ENCODE measurements around the gene KHK.

Gene KHK

DNA sequence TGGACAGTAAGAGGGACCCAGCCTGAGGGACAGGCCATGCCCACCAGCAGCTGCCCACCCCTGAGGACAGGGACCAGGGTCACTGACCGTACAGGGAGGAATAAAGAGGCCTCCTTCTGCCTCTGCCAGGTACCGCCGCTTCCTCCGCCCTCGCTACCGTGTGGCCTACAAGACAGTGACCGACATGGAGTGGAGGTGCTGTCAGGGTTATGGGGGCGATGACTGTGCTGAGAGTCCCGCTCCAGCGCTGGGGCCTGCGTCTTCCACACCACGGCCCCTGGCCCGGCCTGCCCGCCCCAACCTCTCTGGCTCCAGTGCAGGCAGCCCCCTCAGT is 6.0 kb upstream of the KHK start:
- FAIRE-seq (no peak), DNase-seq (ENCODE audit: low spot score) (no peak)

DNA sequence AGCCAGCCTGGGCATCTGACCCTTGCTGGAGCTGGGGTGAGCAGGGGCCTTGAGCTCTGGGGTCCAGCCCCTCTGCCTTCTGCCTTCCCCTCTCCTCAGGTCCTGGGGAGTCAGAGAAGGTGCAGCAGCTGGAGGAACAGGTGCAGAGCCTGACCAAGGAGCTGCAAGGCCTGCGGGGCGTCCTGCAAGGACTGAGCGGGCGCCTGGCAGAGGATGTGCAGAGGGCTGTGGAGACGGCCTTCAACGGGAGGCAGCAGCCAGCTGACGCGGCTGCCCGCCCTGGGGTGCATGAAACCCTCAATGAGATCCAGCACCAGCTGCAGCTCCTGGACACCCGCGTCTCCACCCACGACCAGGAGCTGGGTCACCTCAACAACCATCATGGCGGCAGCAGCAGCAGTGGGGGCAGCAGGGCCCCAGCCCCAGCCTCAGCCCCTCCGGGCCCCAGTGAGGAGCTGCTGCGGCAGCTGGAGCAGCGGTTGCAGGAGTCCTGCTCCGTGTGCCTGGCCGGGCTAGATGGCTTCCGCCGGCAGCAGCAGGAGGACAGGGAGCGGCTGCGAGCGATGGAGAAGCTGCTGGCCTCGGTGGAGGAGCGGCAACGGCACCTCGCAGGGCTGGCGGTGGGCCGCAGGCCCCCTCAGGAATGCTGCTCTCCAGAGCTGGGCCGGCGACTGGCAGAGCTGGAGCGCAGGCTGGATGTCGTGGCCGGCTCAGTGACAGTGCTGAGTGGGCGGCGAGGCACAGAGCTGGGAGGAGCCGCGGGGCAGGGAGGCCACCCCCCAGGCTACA is 4.4 kb upstream of the KHK start:
- DNase-seq (ENCODE audit: low spot score) (no peak), FAIRE-seq (no peak)

DNA sequence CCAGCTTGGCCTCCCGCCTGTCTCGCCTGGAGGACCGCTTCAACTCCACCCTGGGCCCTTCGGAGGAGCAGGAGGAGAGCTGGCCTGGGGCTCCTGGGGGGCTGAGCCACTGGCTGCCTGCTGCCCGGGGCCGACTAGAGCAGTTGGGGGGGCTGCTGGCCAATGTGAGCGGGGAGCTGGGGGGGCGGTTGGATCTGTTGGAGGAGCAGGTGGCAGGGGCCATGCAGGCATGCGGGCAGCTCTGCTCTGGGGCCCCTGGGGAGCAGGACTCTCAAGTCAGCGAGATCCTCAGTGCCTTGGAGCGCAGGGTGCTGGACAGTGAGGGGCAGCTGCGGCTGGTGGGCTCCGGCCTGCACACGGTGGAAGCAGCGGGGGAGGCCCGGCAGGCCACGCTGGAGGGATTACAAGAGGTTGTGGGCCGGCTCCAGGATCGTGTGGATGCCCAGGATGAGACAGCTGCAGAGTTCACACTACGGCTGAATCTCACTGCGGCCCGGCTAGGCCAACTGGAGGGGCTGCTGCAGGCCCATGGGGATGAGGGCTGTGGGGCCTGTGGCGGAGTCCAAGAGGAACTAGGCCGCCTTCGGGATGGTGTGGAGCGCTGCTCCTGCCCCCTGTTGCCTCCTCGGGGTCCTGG is 3.7 kb upstream of the KHK start:
- FAIRE-seq (no peak), DNase-seq (ENCODE audit: low spot score) (no peak)

DNA sequence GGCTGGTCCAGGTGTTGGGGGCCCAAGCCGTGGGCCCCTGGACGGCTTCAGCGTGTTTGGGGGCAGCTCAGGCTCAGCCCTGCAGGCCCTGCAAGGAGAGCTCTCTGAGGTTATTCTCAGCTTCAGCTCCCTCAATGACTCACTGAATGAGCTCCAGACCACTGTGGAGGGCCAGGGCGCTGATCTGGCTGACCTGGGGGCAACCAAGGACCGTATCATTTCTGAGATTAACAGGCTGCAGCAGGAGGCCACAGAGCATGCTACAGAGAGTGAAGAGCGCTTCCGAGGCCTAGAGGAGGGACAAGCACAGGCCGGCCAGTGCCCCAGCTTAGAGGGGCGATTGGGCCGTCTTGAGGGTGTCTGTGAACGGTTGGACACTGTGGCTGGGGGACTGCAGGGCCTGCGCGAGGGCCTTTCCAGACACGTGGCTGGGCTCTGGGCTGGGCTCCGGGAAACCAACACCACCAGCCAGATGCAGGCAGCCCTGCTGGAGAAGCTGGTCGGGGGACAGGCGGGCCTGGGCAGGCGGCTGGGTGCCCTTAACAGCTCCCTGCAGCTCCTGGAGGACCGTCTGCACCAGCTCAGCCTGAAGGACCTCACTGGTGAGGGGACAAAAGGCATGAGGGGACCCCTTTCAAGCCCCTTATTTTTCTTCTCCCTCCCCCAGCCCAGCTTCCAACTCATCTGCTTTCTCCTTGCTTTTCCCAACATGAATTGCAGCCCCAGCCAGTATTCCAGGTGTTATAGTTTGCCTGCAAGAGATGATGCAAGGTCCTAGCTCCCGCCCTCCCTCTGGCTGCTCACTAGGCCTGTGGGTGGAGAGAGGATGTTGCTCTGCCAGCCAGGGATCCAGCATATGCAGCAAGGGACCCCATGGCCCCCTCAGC is 2.9 kb upstream of the KHK start:
- DNase-seq (ENCODE audit: low spot score) = no peak
- no peak for FAIRE-seq

DNA sequence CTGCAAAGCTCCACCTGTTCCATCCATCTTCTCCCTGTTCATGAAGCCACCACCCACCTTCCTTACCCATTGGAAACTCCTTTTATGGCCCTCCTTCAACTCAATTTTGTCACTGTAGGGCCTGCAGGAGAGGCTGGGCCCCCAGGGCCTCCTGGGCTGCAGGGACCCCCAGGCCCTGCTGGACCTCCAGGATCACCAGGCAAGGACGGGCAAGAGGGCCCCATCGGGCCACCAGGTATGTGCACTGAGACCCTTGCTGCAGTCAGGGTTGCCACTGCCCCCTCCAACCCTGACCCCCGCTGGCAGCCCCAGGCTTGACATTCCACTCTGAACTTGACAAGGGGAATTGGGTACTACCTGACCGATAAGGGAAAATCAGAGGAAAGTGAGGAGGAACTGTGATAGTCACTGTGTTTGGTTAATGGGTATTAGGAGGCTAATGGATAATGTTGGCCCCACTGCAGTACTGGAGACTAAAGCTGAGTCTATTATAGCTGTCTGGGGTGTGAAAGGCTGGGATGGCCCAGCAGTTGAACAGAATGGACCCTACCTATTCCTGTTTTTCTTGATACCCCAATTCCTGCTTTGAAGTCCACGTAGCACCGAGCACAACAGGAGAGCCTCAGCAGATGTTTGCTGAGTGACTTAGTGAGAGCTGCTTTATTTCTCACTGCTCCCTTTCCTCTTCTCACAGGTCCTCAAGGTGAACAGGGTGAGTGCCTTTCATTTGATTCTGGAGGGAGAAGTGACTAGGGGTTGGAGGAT is 2.1 kb upstream of the KHK start:
- no peak for FAIRE-seq
- no peak for DNase-seq (ENCODE audit: low spot score)

DNA sequence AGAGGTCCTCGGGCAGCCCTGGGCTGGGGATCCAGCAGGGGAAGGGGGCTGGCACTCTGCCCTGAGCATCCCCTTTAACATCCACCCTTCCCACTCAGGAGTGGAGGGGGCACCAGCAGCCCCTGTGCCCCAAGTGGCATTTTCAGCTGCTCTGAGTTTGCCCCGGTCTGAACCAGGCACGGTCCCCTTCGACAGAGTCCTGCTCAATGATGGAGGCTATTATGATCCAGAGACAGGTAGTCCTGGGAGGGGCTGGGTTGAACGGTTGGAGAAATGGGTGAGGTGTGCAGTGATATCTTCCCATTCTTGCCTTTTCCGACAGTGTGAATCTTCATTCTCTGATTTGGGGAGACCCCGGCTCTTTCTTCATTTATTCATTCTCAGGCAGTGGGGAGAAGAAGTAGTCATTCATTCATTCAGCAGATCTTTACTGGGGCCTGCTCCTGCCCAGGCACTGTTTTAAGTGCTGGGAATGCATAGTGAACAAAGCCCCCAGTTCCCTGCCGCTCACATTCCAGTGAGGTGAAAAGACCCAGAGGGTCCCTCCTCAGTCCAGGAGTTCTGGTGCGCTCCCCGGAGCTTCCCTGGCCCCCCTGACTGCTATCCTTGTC is 1.4 kb upstream of the KHK start:
- no peak for DNase-seq (ENCODE audit: low spot score)
- FAIRE-seq = no peak

DNA sequence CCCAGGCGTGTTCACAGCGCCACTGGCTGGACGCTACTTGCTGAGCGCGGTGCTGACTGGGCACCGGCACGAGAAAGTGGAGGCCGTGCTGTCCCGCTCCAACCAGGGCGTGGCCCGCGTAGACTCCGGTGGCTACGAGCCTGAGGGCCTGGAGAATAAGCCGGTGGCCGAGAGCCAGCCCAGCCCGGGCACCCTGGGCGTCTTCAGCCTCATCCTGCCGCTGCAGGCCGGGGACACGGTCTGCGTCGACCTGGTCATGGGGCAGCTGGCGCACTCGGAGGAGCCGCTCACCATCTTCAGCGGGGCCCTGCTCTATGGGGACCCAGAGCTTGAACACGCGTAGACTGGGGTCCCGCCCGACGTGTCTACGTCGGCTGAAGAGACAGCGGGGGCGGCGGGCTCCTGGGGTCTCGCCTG is 891 bp upstream of the KHK start:
- no peak for FAIRE-seq
- peak; percentile 22 for DNase-seq (ENCODE audit: low spot score)

DNA sequence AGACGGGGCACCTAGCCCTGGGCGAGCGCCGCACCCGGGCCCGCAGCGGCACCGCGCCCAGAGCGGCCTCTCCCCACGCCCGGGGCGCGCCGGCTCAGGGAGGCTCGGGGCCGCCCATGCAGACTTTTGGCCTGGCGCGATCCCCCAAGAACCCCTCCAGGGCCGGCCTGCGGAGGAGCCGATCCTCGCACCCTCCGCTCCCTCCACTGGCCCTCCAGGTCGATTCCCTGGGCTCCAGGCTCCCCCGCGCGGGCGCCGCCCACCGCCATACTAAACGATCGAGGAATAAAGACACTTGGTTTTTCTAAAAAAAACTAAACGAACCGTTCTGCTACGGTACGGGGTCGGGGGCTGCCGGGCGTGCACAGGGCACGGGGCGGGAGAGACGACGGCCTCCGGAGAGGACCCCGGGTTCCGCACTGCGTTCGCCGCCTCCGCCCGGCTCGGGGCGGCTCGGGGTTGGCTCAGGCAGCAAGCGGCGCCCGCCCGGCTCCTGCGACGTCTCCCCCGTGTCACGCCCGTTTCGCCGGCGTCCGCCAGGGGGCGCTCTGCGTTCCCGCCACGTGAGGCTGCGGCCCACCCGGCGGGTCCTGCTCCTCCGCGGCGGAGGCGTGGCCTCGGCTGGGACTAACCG is 365 bp upstream of the KHK start:
- peak; percentile 85 for DNase-seq (ENCODE audit: low spot score)
- FAIRE-seq = no peak

DNA sequence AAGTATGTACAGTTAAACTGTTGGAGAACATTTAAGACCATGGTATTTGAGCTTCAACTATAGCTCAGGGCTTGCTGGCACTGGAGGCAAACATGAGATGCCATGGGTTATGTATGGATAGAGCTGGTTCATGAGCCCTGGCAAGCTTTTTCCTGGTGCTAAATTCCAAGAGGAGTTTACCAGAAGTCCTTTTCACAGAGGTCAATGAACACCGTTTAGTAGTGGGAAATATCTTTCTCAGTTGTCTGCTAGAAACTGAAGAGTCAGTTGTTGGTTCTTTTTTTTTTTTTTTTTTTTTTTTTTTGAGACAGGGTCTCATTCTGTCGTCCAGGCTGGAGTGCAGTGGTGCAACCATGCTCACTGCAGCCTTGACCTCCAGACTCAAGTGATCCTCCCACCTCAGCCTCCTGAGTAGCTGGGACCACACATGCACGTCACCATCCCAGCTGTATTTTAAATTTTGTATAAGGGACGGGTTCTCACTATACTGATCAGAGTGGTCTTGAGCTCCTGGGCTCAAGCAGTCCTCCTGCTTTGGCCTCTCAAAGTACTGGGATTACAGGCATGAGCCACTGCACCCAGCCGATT is 1.3 kb downstream of the KHK start:
- DNase-seq (ENCODE audit: low spot score) = no peak
- FAIRE-seq = no peak

DNA sequence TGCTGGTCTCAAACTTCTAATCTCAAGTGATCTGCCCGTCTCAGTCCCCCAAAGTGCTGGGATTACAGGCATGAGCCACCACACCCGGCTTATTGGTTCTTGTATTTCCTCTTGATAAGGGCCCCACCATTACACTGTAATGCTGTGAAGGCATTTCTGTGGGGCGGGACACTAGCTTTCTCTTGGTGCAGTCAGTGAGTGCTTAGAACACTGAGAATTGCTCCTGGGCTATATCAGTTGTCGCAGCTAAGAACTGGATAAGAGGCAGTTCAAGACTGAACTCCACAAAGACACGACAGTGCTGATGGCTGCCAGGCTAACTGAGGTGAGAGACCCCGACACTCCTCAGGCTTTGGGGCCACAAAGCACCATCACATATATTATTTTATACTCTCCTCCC is 2.1 kb downstream of the KHK start:
- no peak for DNase-seq (ENCODE audit: low spot score)
- no peak for FAIRE-seq

DNA sequence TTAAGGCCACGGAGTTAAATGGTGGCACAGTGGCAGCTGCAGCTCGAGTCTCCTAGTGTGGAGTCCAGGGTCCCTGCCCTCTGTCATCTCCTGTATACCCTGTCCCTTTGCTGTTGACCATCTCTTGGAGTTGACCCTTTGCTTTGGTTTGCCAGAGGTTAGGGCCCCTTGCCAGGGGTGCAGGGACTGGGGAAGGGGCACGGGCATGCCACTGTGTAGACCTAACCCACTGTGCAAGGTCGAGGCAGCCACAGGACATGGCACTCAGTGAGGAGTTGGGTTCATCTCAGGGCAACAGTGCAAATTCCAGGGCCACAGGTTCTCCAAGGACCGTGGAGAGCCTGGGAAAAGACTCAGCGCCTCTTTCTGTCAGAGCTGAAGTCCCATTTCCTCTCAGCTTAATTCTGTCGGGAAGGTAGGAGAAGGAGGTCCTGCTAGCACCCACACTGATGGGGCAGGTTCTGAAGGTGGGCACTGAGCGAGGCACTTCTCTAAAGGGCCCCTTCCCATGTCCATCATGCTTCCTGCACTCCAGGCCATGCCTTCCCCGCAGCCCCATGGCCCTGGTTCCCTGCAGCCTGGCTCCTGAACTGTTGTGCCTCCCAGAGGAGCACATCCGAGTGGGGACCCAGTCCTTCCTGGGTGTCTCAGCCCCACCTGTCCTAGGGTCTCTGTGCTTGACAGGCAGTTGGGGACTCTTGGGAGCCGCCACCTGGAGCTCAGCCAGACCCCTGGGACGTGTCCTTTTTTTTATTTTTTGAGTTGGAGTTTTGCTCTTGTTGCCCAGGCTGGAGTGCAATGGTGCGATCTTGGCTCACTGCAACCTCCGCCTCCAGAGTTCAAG is 2.8 kb downstream of the KHK start:
- DNase-seq (ENCODE audit: low spot score) (no peak), FAIRE-seq (no peak)

DNA sequence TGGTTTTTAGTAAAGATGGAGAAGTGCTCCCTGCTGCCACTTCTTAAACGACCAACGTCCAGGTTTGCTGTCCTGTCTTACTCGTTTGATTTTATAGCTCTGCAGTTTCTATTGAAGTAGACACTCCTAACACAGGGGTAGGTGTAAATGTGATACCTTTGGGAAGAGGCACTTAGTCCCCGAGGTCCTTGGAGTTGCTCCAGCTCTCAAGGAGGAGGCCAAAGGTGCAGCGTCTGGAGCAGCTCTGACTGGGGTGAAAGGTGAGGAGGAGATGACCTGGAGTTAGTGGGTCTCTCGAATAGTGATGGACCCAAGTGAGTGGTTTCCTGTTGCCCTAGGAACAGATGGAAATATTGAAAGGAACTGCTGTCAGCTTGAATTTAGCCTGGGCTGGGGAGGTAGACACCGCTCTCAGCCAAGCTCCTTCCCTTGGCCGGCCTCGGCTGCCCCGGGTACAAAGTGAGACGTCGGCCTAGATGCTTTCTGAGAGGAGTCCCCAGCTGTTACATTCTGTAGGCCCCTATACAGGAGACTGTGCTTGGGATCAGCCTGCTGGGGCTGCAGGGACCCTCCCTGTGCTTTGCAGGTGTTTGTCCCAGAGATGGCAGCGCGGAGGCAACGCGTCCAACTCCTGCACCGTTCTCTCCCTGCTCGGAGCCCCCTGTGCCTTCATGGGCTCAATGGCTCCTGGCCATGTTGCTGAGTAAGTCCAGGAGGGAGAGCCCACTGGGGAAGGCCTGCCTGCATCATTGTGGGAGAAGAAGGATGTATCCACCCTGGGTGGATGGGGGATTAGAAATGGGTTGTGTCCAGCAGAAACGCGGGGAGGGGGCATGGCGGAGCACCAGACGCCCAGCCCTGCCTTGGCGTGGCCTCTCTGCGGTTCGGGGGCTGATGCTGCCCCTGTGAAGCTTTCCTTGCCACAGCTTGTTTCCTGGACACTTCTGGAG is 5.4 kb downstream of the KHK start:
- no peak for FAIRE-seq
- DNase-seq (ENCODE audit: low spot score) = no peak

DNA sequence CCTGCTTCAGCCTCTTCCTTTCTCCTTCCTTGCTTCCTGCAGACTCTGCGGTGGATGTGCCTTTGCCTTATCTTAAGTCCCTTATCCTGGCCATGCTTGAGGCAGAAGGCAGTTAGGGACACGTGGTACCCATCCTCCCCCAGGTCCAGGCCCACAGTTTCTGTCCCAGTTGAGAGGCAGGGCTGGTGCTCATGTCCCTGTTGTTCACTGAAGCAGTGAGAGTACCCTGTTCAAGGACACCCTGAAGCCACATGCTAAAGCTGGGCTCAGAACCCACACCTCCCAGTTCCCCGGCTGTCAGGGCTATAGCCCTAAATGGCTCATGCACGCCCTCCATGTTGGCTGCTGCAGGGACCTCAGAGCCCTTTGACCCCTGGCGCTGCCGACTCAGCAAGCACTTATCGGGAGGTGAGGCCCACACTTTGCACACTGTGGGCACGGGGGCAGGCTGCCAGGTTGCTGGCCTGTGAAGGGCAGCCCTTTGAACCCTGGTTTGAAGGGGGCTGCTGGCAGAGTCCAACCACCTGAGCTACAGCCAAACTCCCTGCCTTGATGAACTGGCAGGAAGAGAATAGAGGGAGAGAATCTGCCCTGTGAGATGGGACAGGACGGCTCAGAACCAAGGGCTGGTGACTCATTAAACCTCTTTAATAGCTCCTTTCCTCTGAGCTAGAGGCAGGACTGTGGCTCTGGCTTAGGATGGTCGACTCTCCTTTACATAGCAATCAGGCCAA is 6.3 kb downstream of the KHK start:
- DNase-seq (ENCODE audit: low spot score) (peak; percentile 52), FAIRE-seq (peak; percentile 55)

DNA sequence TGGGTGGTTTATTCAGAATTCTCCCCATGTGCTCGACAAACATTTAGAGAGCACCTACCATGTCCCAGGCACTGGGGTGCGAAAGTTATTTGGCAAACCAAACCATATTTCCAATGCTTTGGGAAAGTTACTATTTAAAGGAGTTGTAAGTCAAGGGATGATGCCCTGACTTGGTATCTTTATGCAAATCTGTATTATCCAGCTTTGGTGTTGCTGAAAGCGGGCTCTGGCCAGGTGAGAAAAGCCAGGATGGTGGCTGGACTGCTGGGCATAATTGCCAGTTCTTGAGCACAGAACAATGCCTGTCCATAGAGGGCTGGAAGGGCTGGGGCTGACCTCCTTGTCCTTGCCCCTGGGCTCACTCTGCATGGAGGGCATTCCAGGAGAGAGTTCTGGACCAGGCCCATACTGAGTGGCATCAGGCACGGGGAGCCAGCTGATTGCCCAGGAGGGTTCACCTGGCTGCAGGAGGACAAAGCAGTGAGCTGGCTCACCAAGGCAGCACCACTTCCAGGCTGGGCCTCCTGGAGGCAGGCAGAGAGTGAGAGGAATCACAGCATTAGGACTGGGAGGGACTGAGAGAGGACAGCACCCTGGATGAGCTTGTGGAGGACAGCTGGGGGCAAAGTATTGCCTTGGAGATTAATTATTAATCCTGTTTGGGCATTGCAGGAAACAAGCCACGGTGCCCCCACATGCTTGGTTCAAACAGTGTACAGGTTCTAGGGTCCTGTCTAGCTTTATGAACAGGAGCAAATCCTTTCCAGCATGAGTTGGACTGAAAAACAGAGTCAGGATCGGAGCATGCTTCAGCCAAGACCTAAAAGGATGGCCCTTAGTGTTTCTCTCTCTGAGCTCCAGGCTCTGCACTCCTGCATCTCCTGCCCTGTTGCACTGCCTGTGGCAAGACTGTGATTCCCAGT is 7.1 kb downstream of the KHK start:
- no peak for FAIRE-seq
- DNase-seq (ENCODE audit: low spot score) = no peak

DNA sequence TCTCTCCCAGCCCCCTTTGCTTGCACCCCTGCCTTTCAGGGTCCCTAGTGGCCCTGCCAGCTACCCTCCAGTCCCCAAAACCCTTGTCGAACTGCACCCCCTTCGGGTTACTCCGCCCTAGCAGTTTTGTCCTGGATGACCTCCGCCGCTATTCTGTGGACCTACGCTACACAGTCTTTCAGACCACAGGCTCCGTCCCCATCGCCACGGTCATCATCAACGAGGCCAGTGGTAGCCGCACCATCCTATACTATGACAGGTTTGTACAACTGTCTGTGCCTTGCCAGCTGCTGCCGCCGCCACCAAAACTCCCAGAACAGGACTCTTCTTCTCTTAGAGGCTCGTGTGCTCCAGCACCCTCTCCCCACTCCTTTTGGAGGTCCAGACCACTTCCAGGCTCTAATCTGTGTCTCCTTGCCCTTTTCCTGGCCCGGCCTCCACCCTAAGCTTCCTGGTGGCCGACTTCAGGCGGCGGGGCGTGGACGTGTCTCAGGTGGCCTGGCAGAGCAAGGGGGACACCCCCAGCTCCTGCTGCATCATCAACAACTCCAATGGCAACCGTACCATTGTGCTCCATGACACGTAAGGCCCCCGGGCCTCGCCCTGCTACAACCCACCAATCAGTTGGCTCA is 7.9 kb downstream of the KHK start:
- no peak for DNase-seq (ENCODE audit: low spot score)
- no peak for FAIRE-seq

DNA sequence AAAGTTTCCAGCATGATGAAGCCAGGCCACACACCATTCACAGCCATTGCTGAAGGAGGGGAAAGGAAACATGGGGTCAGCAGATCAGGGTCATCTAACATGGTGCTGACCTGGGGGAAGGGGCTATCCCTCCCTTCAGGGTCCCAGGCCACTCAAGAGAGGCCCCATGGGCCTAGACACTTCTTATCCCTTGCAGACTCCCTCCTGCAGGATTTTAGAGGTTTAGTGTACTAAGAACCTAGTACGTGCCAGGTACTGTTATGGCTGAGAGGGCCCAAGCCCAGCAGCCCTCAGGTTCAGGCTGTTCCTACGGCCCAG is 8.8 kb downstream of the KHK start:
- FAIRE-seq (no peak), DNase-seq (ENCODE audit: low spot score) (no peak)
